Astrocyte (in vitro differentiated cells and primary cell): ENCODE results near the gene MLF2.

ENCODE experiments used
- CTCF ChIP-seq: IDR thresholded peaks from 2 replicates; pipeline ENCODE4 v1.5.1; 2011; ENCODE audit warnings: low read depth, mild to moderate bottlenecking, inconsistent platforms, low read length, moderate library complexity; ENCODE audit not compliant: insufficient read depth
- EZH2 ChIP-seq: IDR thresholded peaks from 2 replicates; pipeline ENCODE4 v1.6.1; 2012; ENCODE audit warnings: mild to moderate bottlenecking, low read length, inconsistent platforms; ENCODE audit not compliant: insufficient read depth

- TF ChIP-seq CTCF: no peak
- TF ChIP-seq EZH2: no peak
These were observed 2.4 kb downstream of the MLF2 start for GRCh38 chr12:6750506-6750905.
